ENCODE measurements around the gene KIF3A.

- TF ChIP-seq CTCF (IDR thresholded peaks at IDR 0.05) = no peak
- TF ChIP-seq POLR2A (IDR thresholded peaks at IDR 0.05) = no peak
Observed at GRCh38 chr5:132776131-132776937, 39.0 kb upstream of the KIF3A start.
